Left lung (tissue), 14 donors: ENCODE data around the gene DARS1. TPM values are rescaled to one million over a fixed set of nuclear protein-coding genes. Genes with fewer than 3 reads are reported as not detected.

ENCODE experiments used
- ATAC-seq: fragments of 200-7000 bp; cut with Tn5 transposase; one replicate; pipeline ENCODE4 v1.9.1; 2020; ENCODE audit warnings: moderate library complexity
- DNase-seq, 4 donors: peaks; one replicate each; pipeline ENCODE4 v3.0.0-alpha.2; 2013 to 2020
- H3K27ac ChIP-seq, 2 donors: fragments of 200-600 bp; sonication (generic) in 1 of 2; one replicate each; pipeline versions ENCODE4 v1.5.0 to v1.8.0; 2020 to 2021
- H3K27me3 ChIP-seq, 2 donors: fragments of 200-600 bp; sonication (generic) in 1 of 2; one replicate each; pipeline versions ENCODE4 v1.5.0 to v1.8.0; 2020 to 2021
- H3K36me3 ChIP-seq, 2 donors: fragments of 200-600 bp; sonication (generic) in 1 of 2; one replicate each; pipeline versions ENCODE4 v1.5.0 to v1.8.0; 2020 to 2021
- H3K4me1 ChIP-seq, 2 donors: fragments of 200-600 bp; one replicate each; pipeline ENCODE4 v1.8.0; 2021
- H3K4me3 ChIP-seq, 2 donors: fragments of 200-600 bp; sonication (generic) in 1 of 2; one replicate each; pipeline versions ENCODE4 v1.5.0 to v1.8.0; 2020 to 2021; ENCODE audit warnings: mild to moderate bottlenecking in 1 of 2
- H3K9me3 ChIP-seq, 2 donors: fragments of 200-600 bp; sonication (generic) in 1 of 2; one replicate each; pipeline versions ENCODE4 v1.5.0 to v1.8.0; 2020 to 2021
- intact Hi-C, 2 donors: fragments of 100-400 bp; cut with DNase I; formaldehyde crosslinking; loops; one replicate each; pipeline versions ENCODE4 v1.11.2 to v1.14.2; 2022
- long read RNA-seq, 12 donors: library from polyadenylated mRNA in 2 of 12; unstranded in 2 of 12; transcript quantifications; one replicate each; pipeline ENCODE4 v2.0.0 and lab custom pipeline, GENCODE V29; 2019 to 2026
- polyA plus RNA-seq, 6 donors: library from polyadenylated mRNA; unstranded; fragments of 120-200 nt; gene quantifications; one replicate each; pipeline ENCODE4 v1.2.1, GENCODE V29; 2013; ENCODE audit not compliant: insufficient read length in 6 of 6
- total RNA-seq, 2 donors: library from RNA; stranded (reverse); fragmentation: NEBNext Ultra II Directional; extraction: Animal tissue kit (Norgen Biotek cat#: 25700); gene quantifications; one replicate each; pipeline ENCODE4 v1.2.1, GENCODE V29; 2021
- TF ChIP-seq, protein P1 (sequence below), 2 donors: fragments of 200-600 bp; sonication (generic) in 1 of 2; IDR thresholded peaks; one replicate each; pipeline versions ENCODE4 v1.5.0 to v1.8.0; 2021; ENCODE audit warnings: antibody characterized with exemption in 2 of 2
- donor health status: DM: no; HTN: yes; CAD: no.
- donor health status: DM: no; HTN: no; CAD: no.

Gene DARS1
- total RNA-seq (10 to 100 TPM; 46.9 to 56.0 TPM), polyA plus RNA-seq (100 to 1,000 TPM; 118 to 165 (median 141) TPM)
- long read RNA-seq, donor 1, transcript DARS-201 (16 exons, 2,361 nt) = major isoform, 45 of 63 reads
- long read RNA-seq, donor 1, transcript DARS-209 (3 exons, 892 nt) = minor isoform, 9 of 63 reads
- long read RNA-seq, donor 1, partial matches to known transcripts = 5 of 63 reads
- long read RNA-seq, donor 1, other reads (novel, unspliced or antisense) = 0 of 63 reads
- long read RNA-seq, donor 2, transcript DARS-201 (16 exons, 2,361 nt) = major isoform, 40 of 62 reads
- long read RNA-seq, donor 2, transcript DARS-209 (3 exons, 892 nt) = minor isoform, 8 of 62 reads
- long read RNA-seq, donor 2, partial matches to known transcripts = 7 of 62 reads
- long read RNA-seq, donor 2, other reads (novel, unspliced or antisense) = 0 of 62 reads
- long read RNA-seq, donor 3, transcript DARS-201 (16 exons, 2,361 nt) = major isoform, 40 of 52 reads
- long read RNA-seq, donor 3, transcript DARS-209 (3 exons, 892 nt) = minor isoform, 8 of 52 reads
- long read RNA-seq, donor 3, partial matches to known transcripts = 0 of 52 reads
- long read RNA-seq, donor 3, other reads (novel, unspliced or antisense) = 0 of 52 reads
- long read RNA-seq, donor 4, transcript DARS-201 (16 exons, 2,361 nt) = major isoform, 52 of 59 reads
- long read RNA-seq, donor 4, partial matches to known transcripts = 5 of 59 reads
- long read RNA-seq, donor 4, other reads (novel, unspliced or antisense) = 2 of 59 reads
- long read RNA-seq, donor 5, transcript DARS-201 (16 exons, 2,361 nt) = major isoform, 27 of 54 reads
- long read RNA-seq, donor 5, transcript DARS-203 (5 exons, 717 nt) = minor isoform, 6 of 54 reads
- long read RNA-seq, donor 5, partial matches to known transcripts = 16 of 54 reads
- long read RNA-seq, donor 5, other reads (novel, unspliced or antisense) = 0 of 54 reads
- long read RNA-seq, donor 6, transcript DARS-201 (16 exons, 2,361 nt) = major isoform, 43 of 52 reads
- long read RNA-seq, donor 6, partial matches to known transcripts = 7 of 52 reads
- long read RNA-seq, donor 6, other reads (novel, unspliced or antisense) = 0 of 52 reads
- long read RNA-seq, donor 7, transcript DARS-201 (16 exons, 2,361 nt) = major isoform, 22 of 27 reads
- long read RNA-seq, donor 7, partial matches to known transcripts = 0 of 27 reads
- long read RNA-seq, donor 7, other reads (novel, unspliced or antisense) = 0 of 27 reads
- long read RNA-seq, donor 8, transcript DARS-201 (16 exons, 2,361 nt) = major isoform, 30 of 32 reads
- long read RNA-seq, donor 8, partial matches to known transcripts = 0 of 32 reads
- long read RNA-seq, donor 8, other reads (novel, unspliced or antisense) = 0 of 32 reads
- long read RNA-seq, donor 9 = 0 reads
- long read RNA-seq, donor 10, transcript DARS-201 (16 exons, 2,361 nt) = major isoform, 43 of 50 reads
- long read RNA-seq, donor 10, partial matches to known transcripts = 3 of 50 reads
- long read RNA-seq, donor 10, other reads (novel, unspliced or antisense) = 4 of 50 reads
- long read RNA-seq, donor 11, transcript DARS-209 (3 exons, 892 nt) = minor isoform, 5 of 62 reads
- long read RNA-seq, donor 11, transcript DARS-201 (16 exons, 2,361 nt) = major isoform, 42 of 62 reads
- long read RNA-seq, donor 11, partial matches to known transcripts = 11 of 62 reads
- long read RNA-seq, donor 11, other reads (novel, unspliced or antisense) = 0 of 62 reads
- long read RNA-seq, donor 12, transcript DARS-201 (16 exons, 2,361 nt) = major isoform, 33 of 37 reads
- long read RNA-seq, donor 12, partial matches to known transcripts = 0 of 37 reads
- long read RNA-seq, donor 12, other reads (novel, unspliced or antisense) = 0 of 37 reads

DNA sequence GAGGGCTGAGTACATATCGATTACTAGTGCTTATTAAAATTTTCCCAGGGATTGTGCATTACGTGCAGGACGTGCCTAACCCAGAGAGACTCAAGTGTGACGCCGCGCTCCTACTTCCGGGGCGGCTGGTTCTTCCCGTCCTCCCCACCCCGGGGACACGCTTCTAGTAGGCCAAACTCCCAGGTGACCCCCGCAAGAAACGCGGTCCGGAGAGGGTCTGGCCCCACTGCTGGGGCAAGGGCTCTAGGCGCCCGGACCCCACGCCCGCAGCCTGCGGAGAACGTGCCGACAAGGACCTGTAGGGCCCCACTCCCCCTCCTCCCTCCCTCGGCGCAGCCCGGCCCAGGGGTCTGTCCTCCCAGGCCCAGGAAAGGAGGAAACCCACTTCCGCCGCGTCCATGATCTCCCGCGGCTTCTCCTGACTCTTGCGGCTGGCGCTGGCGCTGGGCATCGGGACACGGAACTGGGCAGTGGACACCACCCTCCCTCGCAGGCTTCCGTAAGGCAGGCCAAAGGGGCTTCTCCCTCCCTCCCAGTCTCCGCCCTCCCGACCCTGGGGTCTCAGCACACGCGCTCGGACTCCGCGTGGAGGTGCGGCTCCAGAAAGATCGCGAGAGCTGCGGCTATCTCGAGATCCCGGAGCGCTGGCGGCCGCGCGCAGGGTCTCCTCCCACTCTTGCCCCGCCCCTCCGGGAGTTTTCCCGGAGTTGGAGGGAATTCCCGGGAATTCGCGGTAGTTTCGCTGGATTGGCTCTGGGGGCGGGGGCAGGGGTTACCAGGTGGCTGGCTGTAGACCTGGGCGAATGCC, at the start of gene DARS1:
Gene DARS1 (minus strand): TSS at position 609 of the 808 bp plus-strand sequence. CDS start 158 bp downstream, at position 451.
- Histone ChIP-seq H3K4me3 (peak within 1 kb of the TSS; percentile 94 to 95), H3K36me3 (peaks cover 0 to 17% of the 10 kb centered on the region in 2 donors), H3K27me3 (no peaks in the 10 kb centered on the region), H3K27ac (peak within 1 kb of the TSS; percentile 96 to 98), H3K4me1 (peaks cover 5 to 42% of the 10 kb centered on the region in 2 donors), H3K9me3 (no peaks in the 10 kb centered on the region)
- DNase-seq (peak; percentile 95 to 98 (median 96)), ATAC-seq (peak; percentile 98)
- TF ChIP-seq, protein P1, sequence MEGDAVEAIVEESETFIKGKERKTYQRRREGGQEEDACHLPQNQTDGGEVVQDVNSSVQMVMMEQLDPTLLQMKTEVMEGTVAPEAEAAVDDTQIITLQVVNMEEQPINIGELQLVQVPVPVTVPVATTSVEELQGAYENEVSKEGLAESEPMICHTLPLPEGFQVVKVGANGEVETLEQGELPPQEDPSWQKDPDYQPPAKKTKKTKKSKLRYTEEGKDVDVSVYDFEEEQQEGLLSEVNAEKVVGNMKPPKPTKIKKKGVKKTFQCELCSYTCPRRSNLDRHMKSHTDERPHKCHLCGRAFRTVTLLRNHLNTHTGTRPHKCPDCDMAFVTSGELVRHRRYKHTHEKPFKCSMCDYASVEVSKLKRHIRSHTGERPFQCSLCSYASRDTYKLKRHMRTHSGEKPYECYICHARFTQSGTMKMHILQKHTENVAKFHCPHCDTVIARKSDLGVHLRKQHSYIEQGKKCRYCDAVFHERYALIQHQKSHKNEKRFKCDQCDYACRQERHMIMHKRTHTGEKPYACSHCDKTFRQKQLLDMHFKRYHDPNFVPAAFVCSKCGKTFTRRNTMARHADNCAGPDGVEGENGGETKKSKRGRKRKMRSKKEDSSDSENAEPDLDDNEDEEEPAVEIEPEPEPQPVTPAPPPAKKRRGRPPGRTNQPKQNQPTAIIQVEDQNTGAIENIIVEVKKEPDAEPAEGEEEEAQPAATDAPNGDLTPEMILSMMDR (IDR thresholded peaks at IDR 0.05) = no peak
- intact Hi-C loops = no loop called here

DNA sequence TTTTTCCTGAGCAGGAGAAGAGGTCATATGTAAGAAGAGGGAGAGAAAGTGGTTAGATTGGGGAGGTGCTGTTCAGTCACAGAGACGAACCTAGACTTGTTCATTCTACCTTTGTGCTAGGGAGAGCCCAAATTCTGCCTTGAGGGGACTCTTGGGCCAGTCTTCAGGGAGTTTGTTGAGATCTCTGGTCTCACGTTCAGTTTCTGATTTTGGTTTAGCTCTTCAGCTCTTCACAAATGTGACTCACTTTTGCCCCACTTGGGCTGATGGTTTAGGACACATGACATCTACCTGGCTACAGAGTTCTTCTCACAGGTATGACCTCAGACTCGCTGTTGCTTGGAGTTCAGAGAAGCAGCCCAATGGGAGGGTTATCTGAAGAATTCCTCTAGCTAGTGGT, 49.2 kb upstream of the DARS1 start:
- Histone ChIP-seq H3K4me1 (no peaks in the 10 kb centered on the region), H3K4me3 (no peak overlapping the region), H3K36me3 (no peaks in the 10 kb centered on the region), H3K27ac (no peak overlapping the region), H3K9me3 (no peaks in the 10 kb centered on the region), H3K27me3 (no peaks in the 10 kb centered on the region)
- ATAC-seq (no peak), DNase-seq (no peak)
- TF ChIP-seq, protein P1 (IDR thresholded peaks at IDR 0.05) = no peak
- intact Hi-C loops = no loop called here

DNA sequence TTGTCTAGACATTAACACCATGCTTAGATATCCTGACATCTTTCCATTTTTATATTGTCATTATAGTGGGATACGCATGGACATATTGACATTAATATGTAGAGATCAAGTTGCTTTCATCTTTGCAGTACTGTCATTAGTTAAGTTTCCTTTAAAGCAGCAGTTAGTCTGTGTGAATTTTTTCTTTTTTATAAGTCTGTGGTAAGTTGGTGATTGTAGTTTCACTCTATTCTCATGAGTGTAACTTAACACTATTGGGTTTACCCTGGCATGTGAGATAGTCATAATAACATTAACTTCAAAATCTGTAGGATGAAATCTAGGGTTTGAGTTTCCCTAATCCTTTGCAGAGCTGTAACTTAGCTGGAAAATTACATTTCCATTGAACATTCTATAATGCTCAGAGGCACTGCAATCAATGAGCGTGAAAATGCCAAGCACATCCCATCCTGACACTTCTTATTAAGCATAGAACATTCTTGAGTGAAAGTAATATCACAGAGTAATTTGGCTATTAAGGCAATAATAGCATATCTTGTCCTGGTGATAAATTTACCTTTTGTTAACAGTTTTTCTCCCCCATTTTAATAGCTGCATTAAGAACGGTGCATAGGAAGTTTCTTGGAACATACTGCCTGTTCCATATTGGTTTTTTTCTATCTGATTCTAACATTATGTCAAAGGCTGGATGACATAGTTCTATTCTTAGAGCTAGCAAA, 47.5 kb upstream of the DARS1 start:
- Histone ChIP-seq H3K27ac (no peak overlapping the region), H3K27me3 (no peaks in the 10 kb centered on the region), H3K4me1 (no peaks in the 10 kb centered on the region), H3K4me3 (no peak overlapping the region), H3K36me3 (no peaks in the 10 kb centered on the region), H3K9me3 (no peaks in the 10 kb centered on the region)
- ATAC-seq (no peak), DNase-seq (no peak)
- TF ChIP-seq, protein P1 (IDR thresholded peaks at IDR 0.05) = no peak
- intact Hi-C loops = no loop called here
